HG02610 (cell line): ENCODE data around the gene SDHC.
"Not testable (repeated sequence)": the region's sequence is repeated elsewhere in the genome, so short reads cannot be mapped to it uniquely, and the experiment has no call there.

Experiments used
- ATAC-seq: cut with Tn5 transposase; IDR thresholded peaks from one replicate; pipeline ENCODE4 v1.9.1; 2021; ENCODE audit warnings: mild to moderate bottlenecking, moderate library complexity; ENCODE audit not compliant: unreplicated experiment

The SDHC gene

DNA sequence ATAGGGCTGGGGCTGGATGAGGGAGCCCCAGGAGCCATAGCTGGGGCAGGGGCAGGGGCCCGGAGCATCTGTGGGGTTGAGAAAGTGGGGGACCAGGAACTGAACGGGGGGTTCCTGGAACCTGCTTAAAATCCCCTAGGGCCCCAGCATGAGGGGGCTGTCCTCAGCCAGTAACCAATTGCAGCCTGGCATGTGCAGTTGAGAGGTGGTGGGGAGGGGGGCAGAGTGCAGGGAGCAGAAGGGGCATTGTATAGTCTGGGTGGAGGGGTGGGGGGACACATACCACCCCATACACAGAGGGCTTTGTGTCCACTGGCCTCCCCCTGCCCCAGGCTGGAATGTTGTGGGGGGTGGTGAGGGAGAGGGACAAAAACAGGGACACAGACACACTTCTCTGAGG is 4.3 kb upstream of the SDHC start, which contains the start of gene MPZ:
Gene MPZ (minus strand): TSS at position 101 of the 400 bp plus-strand sequence. CDS start 63 bp downstream, at position 38.
- ATAC-seq, result no peak

- no peak for ATAC-seq
Observed at GRCh38 chr1:161311595-161312181, 2.5 kb upstream of the SDHC start.

GRCh38 chr1:161313554-161314200 is 504 bp upstream of the SDHC start:
- no peak for ATAC-seq

- not testable (repeated sequence) for ATAC-seq
Observed at GRCh38 chr1:161315841-161316674, 1.9 kb downstream of the SDHC start.

- no peak for ATAC-seq
Observed at GRCh38 chr1:161324020-161324419, 9.8 kb downstream of the SDHC start.

DNA sequence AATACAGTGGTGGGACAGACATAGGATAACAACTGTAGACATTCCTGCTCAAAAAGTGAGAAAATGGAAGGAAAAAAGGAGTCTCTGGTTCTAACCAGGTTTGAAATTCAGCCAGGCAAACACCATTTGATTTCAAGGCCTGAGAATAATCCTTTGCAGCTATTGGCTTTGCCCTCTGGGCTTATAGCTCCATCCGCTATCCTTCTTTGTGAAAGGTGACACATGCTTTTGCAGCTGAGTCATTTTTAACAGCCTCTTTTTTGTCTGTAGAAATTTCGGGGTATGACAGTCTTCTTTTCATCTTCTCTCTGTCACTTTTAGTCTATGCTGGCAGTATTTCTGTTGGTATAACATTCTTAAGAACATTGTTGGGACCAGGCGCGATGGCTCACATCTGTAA is 16.2 kb downstream of the SDHC start:
- no peak for ATAC-seq

DNA sequence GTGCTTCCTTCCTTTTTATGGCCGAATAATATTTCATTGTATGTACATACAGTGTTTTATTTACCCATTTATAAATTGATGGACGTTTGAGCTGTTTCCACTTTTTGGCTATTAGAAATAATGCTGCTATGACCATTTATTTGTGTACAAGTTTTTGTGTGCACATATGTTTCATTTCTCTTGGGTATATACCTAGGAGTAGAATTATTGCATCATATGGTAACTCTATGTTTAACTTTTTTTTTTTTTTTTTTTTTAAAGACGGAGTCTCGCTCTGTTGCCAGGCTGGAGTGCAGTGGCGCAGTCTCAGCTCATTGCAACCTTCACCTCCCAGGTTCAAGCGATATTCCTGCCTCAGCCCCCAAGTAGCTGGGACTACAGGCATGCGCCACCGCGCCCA is 19.0 kb downstream of the SDHC start:
- no peak for ATAC-seq

- no peak for ATAC-seq
Observed at GRCh38 chr1:161335796-161336195, 21.6 kb downstream of the SDHC start.

GRCh38 chr1:161342177-161342576 is 28.0 kb downstream of the SDHC start:
- ATAC-seq, result no peak

DNA sequence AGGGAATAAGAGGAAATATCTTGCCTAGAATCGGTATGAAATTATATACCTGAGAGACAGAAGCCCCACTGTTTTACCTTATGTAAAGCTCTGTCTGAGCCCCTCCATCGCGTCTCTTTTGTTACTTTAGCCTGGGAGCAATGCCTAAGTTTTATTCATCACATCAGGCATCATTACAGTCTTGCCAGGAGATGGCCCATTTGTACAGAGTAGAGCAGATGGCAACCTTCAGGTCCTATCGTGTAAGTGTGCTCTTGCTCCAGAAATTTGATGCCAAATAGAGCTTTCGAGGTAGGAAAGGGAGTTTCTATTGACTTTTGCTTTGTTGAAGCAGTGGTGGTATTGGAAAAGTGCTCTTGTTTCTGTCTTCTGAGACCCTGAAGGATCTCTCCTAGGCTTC is 28.6 kb downstream of the SDHC start:
- no peak for ATAC-seq

DNA sequence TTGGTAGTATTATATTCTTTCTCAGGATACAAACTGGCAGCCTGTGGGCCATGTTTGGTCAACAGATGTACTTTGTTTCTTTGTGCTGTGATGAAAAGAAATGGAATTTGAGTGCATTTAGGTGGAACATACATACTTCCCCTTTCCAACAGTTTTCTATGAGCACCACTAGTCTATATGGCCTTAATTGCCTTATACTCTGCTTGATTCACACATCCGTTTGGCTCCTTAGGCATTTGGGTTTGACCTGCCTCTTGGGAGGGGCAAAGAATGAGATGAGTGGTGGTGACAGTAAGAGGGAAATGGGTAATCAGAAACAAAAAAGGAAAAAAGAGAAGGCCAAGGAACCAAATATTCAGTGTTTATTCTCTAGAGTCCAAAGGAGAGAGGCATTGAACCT is 36.5 kb downstream of the SDHC start:
- ATAC-seq, result no peak

GRCh38 chr1:161351482-161351881 is 37.3 kb downstream of the SDHC start:
- ATAC-seq, result no peak

- ATAC-seq, result no peak
Observed at GRCh38 chr1:161357073-161357472, 42.9 kb downstream of the SDHC start.

DNA sequence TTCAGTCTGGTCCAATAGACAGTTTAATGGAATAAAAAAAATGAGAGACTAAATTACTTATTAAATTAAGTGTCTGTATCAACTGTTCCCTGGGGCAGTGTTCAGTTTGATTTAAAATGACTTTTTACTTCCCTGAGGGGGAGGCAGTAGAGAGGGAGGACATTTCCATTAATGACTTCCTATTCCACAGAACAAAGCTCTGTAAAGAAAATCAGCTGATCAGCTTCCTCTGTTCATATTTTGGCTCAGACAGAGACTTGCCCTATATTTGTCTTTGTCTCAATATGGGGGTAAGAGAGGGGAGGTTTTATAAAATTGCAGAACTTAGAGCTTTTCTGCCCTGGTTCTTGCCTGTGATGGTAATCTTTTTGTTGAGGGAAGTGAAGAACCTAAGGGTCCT is 45.1 kb downstream of the SDHC start:
- no peak for ATAC-seq

GRCh38 chr1:161364332-161364731 is 50.2 kb downstream of the SDHC start:
- no peak for ATAC-seq

- ATAC-seq, result no peak
Observed at GRCh38 chr1:161365207-161365606, 51.0 kb downstream of the SDHC start.

- peak; percentile 94 for ATAC-seq
Observed at GRCh38 chr1:161367684-161368400, 53.7 kb downstream of the SDHC start, which contains the start of gene CFAP126. CFAP126 (minus strand) TSS chr1:161367876; CDS start chr1:161367868, 8 bp downstream.

DNA sequence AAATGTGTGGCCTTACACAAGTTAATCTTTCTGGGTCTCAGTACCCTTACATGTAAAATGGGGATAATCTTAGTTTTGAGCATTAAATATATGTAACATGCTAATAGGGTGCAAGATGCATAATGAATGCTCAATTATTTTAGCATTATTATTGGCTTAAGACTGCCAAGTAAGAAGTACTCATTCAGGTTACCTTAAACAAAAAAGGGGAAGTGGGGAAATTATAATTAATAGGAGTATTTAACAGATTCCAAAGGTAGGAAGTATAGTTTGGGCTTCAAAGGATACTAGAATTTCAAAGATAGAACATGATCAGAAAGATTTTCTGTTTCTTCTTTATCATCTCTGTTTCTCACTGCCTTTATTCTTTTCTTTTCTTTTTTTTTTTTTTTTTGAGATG is 59.3 kb downstream of the SDHC start:
- ATAC-seq, result no peak

GRCh38 chr1:161374373-161374772 is 60.2 kb downstream of the SDHC start:
- no peak for ATAC-seq

DNA sequence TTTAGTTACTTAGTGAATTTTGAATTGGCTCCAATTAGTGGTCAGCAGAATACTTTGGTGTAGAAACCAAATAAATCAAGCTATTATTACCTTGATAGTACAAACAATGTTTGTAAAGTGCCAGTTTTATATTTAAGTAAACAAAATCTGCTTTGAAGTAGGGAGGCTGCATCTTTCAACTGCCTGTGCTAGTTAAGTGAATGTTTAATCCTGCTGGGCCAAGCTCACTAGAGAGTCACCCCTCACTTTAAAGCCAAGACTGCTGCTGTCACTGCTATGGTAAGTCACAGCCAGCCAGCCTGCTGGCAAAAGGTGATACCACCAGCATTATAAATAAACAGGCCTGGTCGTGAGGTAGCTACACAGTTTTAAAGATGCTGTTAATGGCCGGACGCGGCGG is 63.8 kb downstream of the SDHC start:
- ATAC-seq, result no peak

- ATAC-seq, result no peak
Observed at GRCh38 chr1:161379071-161379470, 64.9 kb downstream of the SDHC start.
